Right atrium auricular region (tissue), 2 donors: Measurements from ENCODE around the gene THSD4. TPM values are rescaled to one million over a fixed set of nuclear protein-coding genes. Genes with fewer than 3 reads are reported as not detected.

Experiments used
- DNase-seq: peaks from one replicate; pipeline ENCODE4 v3.0.0-alpha.2; 2019; ENCODE audit warnings: low spot score
- H3K27ac ChIP-seq, 2 donors: fragments of 200-600 bp; sonication (generic); 1 replicate in 1 of 2; 2 replicates in 1 of 2; pipeline ENCODE4 v1.5.1; 2016 to 2019
- H3K27me3 ChIP-seq, 2 donors: fragments of 200-600 bp; sonication (generic); one replicate each; pipeline versions ENCODE4 v1.5.1 to v1.6.0; 2017 to 2019
- H3K36me3 ChIP-seq: fragments of 200-600 bp; sonication (generic); one replicate; pipeline ENCODE4 v1.5.1; 2016
- H3K4me1 ChIP-seq, 2 donors: fragments of 200-600 bp; sonication (generic); one replicate each; pipeline versions ENCODE4 v1.5.1 to v1.6.0; 2017 to 2019
- H3K4me3 ChIP-seq, 2 donors: fragments of 200-600 bp; sonication (generic); 1 replicate in 1 of 2; 2 replicates in 1 of 2; pipeline ENCODE4 v1.5.1; 2017 to 2019; ENCODE audit warnings: mild to moderate bottlenecking in 1 of 2, moderate library complexity in 1 of 2
- H3K9me3 ChIP-seq, 2 donors: fragments of 200-600 bp; sonication (generic); one replicate each; pipeline ENCODE4 v1.5.1; 2019
- total RNA-seq, 2 donors: library from RNA; depleted of rRNA; stranded (reverse); fragments of >200 nt; gene quantifications; one replicate each; pipeline ENCODE4 v1.1.0, GENCODE V29; 2016
- TF ChIP-seq, protein P1 (sequence below), 2 donors: fragments of 200-600 bp; sonication (generic); IDR thresholded peaks; one replicate each; pipeline ENCODE4 v1.5.1; 2019; ENCODE audit warnings: antibody characterized with exemption in 2 of 2

Gene THSD4
- total RNA-seq, 2 donors from 2014 or later = 41.2 to 85.3 TPM

DNA sequence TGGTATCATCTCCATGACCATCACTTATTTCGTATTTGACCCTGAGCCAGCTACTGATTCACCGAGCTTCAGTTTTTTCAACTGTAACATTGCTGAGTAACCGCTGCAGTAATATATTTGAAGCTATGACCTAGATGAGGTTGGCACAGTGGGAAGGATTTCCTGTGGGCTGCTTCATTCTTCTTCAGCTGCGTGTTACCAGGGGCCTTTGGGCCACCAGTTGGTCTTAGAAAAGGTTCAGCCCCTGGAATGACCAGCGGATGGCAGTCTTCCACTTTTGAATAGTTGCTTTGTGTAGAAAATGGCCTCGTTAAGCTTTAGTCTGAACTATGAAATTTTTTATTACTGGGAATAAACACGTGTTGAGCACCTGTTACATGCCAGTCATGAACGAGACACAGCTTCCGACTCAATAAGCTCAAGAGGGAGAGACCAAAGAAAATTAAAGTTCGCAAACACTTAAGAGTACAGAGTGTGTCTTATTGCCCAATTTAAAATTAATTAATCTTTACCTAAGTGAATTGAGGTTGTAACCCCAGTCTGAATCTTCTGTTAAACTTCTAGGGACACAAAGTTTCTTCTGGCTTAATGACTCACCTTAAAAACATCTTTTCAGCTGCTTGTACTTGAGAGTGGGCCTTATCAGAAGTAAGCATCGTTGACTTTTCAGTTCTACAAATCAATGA, 637.5 kb downstream of the THSD4 start:
- H3K27me3 ChIP-seq = no peaks in the 10 kb centered on the region

DNA sequence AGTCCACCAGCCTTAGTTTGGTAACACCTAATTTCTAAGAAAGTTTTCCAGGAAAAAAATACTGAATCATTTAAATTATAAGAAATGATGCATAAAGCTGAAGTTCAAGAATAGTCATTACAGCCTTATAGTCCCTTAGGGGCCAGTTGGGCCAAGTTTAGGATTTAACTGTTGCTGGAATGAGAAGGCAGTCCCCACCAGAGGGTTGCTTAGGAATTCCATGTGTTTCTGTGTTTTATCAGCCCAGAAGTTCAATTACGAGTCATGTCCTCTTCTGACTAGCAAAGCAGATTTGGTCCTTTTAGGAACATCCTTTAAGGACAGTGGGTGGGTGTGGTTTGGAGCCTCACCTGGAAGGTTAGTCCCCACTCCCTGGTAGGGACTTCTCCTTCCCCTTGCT, 638.1 kb downstream of the THSD4 start:
- no peak overlapping the region for H3K4me3 ChIP-seq
- H3K27ac ChIP-seq = no peak overlapping the region
- H3K36me3 ChIP-seq = peaks cover 6% of the 10 kb centered on the region
- TF ChIP-seq, protein P1, sequence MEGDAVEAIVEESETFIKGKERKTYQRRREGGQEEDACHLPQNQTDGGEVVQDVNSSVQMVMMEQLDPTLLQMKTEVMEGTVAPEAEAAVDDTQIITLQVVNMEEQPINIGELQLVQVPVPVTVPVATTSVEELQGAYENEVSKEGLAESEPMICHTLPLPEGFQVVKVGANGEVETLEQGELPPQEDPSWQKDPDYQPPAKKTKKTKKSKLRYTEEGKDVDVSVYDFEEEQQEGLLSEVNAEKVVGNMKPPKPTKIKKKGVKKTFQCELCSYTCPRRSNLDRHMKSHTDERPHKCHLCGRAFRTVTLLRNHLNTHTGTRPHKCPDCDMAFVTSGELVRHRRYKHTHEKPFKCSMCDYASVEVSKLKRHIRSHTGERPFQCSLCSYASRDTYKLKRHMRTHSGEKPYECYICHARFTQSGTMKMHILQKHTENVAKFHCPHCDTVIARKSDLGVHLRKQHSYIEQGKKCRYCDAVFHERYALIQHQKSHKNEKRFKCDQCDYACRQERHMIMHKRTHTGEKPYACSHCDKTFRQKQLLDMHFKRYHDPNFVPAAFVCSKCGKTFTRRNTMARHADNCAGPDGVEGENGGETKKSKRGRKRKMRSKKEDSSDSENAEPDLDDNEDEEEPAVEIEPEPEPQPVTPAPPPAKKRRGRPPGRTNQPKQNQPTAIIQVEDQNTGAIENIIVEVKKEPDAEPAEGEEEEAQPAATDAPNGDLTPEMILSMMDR (IDR thresholded peaks at IDR 0.05) = no peak
- no peaks in the 10 kb centered on the region for H3K9me3 ChIP-seq
- no peaks in the 10 kb centered on the region for H3K4me1 ChIP-seq
- H3K27me3 ChIP-seq = no peaks in the 10 kb centered on the region
- DNase-seq = no peak

More for the DNA sequence above, 637.5 kb downstream of the THSD4 start:
- no peak for DNase-seq
- no peak overlapping the region for H3K27ac ChIP-seq
- TF ChIP-seq, protein P1 (IDR thresholded peaks at IDR 0.05) = peak in 1 of 2 donors; percentile 47
- peaks cover 10% of the 10 kb centered on the region for H3K36me3 ChIP-seq
- H3K4me3 ChIP-seq = no peak overlapping the region
- H3K9me3 ChIP-seq = no peaks in the 10 kb centered on the region
- no peaks in the 10 kb centered on the region for H3K4me1 ChIP-seq

DNA sequence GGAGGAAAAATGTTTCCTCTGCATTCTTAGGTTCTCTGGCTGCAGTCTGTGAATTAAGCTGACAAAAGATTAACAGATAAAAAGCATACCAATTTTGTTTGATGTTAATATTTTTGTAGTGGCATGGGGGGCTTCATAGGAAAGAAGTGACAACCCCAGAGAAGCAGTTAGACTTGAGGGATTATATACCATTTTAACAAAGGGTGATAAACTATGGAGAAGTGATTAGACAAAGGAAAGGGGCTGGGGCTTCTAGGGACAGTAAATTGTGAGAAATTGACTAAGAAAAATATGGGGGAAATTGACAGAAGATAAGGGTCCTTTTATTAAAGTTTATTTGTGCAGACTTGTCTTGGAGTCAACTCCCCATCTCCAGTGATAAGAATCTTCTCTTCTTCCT, 639.4 kb downstream of the THSD4 start:
- no peak for DNase-seq
- no peak overlapping the region for H3K27ac ChIP-seq
- H3K36me3 ChIP-seq = no peaks in the 10 kb centered on the region
- no peaks in the 10 kb centered on the region for H3K27me3 ChIP-seq
- TF ChIP-seq, protein P1 (IDR thresholded peaks at IDR 0.05) = no peak
- H3K4me3 ChIP-seq = no peak overlapping the region
- no peaks in the 10 kb centered on the region for H3K4me1 ChIP-seq
- no peaks in the 10 kb centered on the region for H3K9me3 ChIP-seq

DNA sequence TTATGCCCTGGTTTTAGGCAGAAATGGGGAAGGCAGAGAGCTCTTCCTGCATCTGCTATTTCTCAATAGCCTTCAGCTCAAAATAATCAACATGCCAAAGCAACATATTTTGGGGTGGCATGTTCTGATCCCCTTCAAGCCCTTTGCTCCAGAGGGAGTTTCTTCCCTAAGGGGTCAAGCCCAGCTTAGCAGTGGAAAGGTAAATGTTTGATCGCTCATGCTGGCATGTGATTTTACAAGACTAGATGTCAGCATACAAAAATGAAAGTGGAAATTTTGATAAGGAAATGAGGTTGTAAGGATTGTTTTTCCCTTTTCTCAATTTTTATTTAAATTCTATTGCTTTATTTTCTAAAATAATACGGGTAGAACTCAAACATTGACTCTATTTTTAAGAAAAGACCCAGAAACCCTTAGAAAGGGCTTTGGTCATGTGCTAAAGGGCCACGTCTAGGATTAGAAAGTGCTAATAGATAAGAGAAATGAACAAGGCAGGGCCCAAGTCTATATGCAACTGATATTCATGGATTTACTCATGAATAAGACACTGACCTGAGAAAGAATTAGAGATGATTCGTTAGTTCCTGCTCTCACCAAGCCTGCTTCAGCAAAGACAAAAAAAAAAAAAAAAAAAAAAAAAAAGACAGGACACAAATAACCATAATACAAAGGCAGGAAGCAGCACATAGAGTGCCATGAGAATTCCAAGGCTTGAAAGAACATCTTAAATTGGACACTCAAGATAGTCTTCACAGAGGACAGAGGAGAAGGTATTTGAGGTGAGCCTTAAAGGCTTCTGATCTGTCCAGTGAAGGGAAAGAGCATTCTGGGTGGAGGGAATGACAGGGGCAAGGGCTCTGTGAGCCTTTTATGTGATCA, 640.1 kb downstream of the THSD4 start:
- Histone ChIP-seq H3K27ac (no peak overlapping the region), H3K27me3 (no peaks in the 10 kb centered on the region), H3K36me3 (no peaks in the 10 kb centered on the region), H3K4me3 (no peak overlapping the region), H3K4me1 (no peaks in the 10 kb centered on the region), H3K9me3 (peaks cover 0 to 5% of the 10 kb centered on the region in 2 donors)
- DNase-seq = no peak
- TF ChIP-seq, protein P1 (IDR thresholded peaks at IDR 0.05) = no peak

DNA sequence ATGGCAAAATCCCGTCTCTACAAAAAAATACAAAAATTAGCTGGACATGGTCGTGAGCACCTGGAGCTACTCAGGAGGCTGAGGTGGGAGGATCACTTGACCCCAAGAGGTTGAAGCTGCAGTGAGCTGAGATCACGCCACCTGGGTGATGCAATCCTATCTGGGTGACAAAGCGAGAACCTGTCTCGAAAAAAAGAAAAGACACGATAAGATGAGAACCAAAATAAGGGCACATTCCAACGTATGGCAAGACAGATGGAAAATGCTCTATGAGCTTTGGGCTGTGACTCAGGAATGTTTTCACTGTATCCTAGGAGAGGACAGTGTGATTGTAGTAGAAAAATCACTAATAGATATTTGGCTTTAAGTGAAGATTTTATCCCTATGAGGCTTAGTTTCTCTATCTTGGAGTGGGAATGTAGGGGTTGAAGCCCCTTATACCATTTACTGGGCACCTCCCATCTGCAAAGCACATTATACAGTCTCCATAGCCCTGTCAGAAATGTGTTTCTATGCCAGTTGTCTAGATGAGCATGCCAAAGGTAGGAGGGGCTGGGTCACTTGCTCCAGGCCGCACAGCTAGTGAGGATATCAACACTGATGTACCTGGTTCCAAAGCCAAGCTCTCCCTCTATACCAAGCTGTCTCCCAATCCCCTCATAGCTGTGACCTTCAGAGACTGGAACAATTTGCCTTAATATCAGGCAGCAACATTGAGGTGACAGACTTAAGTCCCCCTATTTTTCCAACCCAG, 641.5 kb downstream of the THSD4 start:
- Histone ChIP-seq H3K4me3 (no peak overlapping the region), H3K9me3 (peaks cover 0 to 16% of the 10 kb centered on the region in 2 donors), H3K27ac (no peak overlapping the region), H3K36me3 (no peaks in the 10 kb centered on the region), H3K27me3 (no peaks in the 10 kb centered on the region), H3K4me1 (peaks cover 0 to 2% of the 10 kb centered on the region in 2 donors)
- no peak for DNase-seq
- TF ChIP-seq, protein P1 (IDR thresholded peaks at IDR 0.05) = no peak
